22Rv1 (cell line): Measurements from ENCODE around the gene KLHL2.
"Not testable (repeated sequence)": the region's sequence is repeated elsewhere in the genome, so short reads cannot be mapped to it uniquely, and the experiment has no call there.

Source experiments
- H3K27ac ChIP-seq: fragments of 450-650 bp; 2 replicates; pipeline ENCODE4 v1.5.1; 2017
- ZFX ChIP-seq: fragments of 450-650 bp; IDR thresholded peaks from 2 replicates; pipeline ENCODE4 v1.6.1; 2017; ENCODE audit warnings: antibody characterized with exemption, borderline replicate concordance
- TF ChIP-seq, protein P1 (sequence below): fragments of 450-650 bp; IDR thresholded peaks from 2 replicates; pipeline ENCODE4 v1.5.1; 2017; ENCODE audit warnings: mild to moderate bottlenecking

Gene KLHL2

DNA sequence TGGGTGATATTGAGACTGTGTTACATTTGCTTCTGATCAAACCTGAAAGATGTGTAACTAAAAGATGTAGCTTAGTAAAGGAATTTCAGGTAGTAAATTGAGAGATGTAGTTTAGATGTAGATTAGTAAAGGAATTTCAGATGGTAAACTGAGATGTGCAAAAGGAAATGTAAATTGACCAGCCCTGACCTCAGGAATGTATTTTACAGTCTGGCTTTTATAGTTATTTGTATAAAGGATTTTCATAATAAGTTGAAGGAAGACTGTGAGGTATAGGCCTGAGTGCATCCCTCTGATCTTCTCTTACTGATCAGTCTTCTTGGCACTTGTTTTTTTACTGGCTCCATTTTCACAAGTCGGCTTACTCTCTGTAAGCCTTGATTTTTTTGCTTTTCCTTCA lies 3.2 kb downstream of the KLHL2 start:
- TF ChIP-seq, protein P1, sequence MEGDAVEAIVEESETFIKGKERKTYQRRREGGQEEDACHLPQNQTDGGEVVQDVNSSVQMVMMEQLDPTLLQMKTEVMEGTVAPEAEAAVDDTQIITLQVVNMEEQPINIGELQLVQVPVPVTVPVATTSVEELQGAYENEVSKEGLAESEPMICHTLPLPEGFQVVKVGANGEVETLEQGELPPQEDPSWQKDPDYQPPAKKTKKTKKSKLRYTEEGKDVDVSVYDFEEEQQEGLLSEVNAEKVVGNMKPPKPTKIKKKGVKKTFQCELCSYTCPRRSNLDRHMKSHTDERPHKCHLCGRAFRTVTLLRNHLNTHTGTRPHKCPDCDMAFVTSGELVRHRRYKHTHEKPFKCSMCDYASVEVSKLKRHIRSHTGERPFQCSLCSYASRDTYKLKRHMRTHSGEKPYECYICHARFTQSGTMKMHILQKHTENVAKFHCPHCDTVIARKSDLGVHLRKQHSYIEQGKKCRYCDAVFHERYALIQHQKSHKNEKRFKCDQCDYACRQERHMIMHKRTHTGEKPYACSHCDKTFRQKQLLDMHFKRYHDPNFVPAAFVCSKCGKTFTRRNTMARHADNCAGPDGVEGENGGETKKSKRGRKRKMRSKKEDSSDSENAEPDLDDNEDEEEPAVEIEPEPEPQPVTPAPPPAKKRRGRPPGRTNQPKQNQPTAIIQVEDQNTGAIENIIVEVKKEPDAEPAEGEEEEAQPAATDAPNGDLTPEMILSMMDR: no peak
- no peak for TF ChIP-seq ZFX
- H3K27ac ChIP-seq: peak overlapping the region; percentile 48

DNA sequence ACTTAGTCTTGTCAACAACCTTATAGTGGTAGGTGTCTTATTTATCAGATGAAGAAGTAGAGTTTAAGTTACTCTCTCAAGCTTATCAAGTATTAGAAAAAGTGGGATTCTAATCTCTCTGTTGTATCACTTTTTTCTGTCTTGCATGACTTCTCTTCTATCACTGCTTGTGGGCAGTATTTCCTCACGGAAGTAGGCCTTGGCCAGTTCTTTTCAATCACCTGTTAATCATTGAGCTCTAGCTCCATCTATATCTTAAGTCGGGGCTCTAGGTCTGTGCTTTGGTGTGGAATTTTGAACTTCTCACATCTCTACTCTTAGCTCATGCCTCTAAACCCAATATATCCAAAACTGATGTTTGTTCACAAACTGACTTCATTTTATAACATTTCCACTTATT lies 5.3 kb downstream of the KLHL2 start:
- H3K27ac ChIP-seq: not testable (repeated sequence)

DNA sequence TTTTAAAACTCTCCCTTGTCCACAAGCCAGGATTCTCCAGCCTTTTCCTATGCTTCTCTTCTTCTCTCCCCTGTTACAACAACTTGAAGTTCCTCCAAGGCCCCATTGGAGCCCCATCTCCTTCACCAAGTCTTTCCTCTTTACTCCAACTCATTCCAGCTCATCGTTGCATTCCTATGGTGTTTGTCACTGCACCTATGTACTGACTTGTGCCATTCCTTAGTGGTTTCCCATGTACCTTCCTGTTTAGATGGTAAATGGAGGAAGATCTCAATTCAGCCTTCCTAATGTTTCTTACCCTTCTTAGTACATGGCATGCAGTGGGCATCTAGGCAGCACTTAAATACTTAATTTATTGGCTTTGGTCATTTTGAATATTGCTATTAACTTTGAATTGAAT lies 6.0 kb downstream of the KLHL2 start:
- not testable (repeated sequence) for H3K27ac ChIP-seq

DNA sequence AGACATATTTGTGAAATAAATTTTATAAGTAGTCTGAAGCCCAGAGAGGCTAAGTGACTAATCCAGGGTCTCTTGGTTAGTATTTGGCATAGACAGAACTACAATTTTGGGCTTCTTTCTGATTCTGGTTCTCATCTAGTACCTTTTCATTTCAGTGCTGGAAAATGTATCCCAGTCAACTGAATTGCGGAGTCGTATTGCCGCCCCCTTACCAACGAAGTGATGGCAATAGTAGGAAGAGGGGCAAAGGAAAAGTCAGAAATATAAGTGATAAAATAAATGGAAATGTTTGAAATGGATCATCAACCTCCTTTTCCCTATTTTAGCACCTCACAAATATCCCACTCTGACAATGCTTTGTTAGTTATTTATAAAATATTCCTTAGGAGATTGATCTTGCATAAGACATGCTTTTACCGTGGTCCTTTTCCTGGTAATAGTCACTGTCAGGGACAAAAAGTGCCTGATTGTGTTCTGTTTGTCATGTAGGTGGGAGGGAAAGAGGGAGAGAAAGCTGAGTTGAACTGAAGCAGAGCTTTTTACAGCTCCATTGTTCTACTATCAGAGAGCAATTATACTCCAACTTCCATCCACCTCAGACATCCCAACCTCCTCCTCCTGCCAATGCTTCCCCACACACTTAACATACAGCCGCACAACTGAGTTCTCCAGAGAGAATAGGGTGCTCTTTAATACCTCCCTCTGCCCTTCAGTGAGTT lies 6.8 kb downstream of the KLHL2 start:
- not testable (repeated sequence) for H3K27ac ChIP-seq

DNA sequence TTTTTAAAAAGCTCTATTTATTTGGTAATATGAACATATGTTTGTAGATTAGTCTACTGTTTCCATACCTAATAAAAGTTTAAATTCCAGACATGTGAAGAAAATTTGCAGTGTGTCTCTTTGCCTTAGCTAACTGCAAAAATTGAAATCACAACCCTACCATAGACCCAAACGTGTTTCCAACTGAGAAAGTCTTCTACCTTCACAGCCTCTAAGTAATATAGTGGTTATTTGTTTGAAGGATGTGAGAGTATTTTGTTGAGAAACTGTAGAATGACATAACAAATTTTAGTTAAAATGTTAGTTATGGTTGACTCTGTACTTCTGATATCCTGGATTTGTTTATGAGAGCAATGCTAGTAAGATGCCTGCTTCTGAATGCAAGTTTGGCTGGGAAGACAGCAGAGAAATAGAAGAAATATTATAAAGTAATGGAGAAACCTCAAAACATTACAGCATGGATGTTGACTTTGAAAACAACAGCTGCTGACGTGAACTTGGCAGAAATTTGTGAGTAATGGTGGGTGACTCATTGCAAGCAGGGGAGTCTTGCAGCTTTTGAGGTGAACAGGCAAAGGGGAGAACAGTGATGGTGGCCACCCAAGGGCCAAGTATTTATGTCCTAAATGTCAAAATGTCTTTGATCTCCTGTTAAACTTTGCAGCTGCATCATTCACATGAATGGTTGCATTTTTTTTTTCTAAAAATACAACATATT lies 7.8 kb downstream of the KLHL2 start:
- not testable (repeated sequence) for H3K27ac ChIP-seq

DNA sequence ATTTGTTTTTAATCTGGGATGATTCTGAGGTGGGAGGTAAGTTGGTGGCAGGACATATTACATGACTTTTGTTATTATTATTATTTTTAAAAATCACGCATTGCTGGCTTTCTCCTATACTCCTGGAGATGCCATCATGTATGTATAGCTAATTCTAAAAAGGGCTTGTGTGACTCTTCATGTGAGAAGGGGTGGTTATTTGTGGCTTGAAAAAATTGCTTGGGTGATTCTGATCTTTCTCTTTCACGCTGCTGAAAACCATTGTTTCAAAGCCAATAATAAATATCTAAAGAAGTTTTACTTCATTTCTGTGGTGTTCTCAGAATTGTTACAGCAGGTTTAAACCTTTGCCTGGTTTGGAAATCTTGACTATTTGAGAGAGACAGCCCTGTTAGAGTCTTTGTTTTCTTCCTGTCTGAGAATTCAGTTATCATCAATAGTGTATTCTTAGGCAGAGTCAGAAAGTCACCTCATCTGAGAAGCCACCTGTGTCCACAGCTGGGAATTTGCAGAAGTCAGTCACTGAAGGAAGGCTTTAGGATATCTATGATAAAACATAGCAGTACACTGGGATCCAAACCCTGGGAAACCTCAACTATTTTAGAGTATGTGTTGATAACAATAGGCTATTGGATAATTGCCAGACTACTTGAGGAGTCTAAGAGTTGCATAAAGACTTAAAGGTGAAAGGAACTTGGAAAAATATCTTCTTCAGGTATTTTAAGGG lies 8.6 kb downstream of the KLHL2 start:
- H3K27ac ChIP-seq: not testable (repeated sequence)

DNA sequence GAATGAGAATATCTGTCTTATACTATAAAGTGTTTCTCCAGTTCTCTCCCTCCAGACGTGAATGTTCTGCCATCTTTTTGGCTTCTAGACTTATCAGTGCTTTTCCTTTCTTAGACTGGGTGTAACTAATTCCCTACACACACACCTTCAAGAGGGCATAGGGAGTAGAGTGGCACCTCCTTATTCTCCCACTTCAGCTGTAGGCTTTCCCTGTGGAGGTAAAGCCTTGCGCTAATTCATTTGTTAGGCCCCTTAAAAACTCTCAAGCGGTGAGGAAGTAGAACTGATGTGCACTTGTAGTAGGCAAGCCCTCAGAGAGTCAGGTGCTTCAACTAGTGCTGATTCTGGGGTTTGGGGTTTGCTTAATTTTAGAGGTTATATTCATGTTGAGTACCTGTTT lies 10.0 kb downstream of the KLHL2 start:
- no peak overlapping the region for H3K27ac ChIP-seq
- TF ChIP-seq ZFX: no peak
- TF ChIP-seq, protein P1: no peak

DNA sequence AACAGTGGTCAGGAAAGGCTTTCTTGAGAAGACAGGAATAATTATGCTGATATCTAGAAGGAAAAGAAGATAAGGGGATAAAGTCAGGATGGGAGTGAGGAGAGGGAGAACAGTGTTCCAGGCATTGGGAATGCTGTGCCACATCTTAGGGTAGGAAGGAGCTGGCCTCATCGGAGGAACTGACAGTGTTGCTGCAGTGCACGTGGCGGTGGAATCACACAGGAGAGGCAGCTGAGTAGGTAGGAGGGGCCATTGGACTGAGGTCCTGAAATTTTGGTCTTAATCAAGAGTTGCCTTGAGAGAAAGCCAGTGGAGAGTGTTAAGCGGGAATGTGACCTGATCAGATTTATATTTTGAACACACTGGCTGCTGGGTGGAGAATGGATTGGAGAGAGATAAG lies 13.9 kb downstream of the KLHL2 start:
- not testable (repeated sequence) for H3K27ac ChIP-seq

DNA sequence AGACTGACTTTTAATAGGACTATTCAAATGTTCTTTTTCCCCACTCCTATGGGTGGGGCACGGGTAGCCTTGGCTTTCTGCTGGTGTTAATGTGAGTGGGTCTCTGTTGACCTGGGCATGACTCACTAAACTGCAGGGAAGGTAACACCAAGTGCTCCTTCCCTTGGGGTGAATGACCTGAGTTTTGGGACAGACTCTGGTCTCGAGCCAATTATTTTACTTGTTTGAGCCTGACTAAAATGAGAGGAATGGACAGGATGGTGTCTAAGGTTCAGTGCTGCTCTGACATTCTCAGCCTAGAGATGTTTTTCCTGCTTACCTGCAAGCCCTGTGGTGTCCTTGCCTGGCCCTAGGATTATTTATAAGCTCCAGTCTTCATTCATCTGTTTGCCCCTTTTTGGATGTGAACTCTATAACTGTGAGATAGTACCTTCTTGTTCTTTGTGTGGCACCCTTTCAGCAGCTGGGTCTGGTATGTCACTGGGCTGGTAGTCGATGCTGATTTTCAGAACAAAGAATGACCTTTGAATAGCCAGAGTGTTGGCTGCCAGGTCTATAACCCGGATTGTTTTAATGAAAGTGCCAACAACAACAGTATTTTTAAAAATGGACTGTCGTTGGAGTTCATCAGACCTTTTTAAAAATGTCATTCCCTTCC lies 14.8 kb downstream of the KLHL2 start:
- H3K27ac ChIP-seq: not testable (repeated sequence)

DNA sequence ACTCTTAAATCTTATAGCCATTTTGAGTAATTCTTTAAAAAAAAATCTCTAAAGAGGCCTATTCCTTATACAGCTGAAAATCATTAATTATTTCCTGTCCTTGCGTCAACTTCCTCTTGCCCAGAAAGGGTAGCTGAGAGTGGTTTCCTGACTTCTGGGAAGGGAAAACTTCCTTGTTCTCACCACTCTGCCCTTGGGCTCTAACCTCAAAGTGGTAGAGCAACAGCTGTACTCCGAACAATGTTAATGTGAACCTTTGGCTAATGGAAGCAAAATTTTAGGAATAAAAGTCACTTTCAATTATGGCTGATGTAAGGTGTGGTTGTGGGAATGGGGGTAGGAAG lies 15.3 kb downstream of the KLHL2 start:
- H3K27ac ChIP-seq: no peak overlapping the region
- TF ChIP-seq, protein P1: no peak
- no peak for TF ChIP-seq ZFX

DNA sequence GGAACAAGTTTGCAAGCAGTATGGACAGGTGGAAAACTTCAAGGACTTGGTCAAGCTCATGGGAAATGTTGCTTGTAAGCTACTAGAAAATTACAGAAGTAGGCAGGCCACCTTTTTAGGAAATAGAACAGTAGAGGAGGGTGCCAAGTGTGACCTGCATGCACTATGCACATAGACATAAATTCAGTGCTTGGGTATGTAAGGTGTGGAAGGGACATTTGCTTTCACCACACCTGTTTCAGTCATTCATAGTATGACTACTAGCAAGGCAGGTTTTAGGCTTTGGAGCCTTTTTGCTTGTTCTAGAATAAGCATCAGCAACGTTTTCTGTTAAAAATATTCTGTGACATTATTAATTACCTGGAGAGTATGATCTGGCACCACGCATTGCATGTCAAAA lies 20.0 kb downstream of the KLHL2 start:
- not testable (repeated sequence) for H3K27ac ChIP-seq

DNA sequence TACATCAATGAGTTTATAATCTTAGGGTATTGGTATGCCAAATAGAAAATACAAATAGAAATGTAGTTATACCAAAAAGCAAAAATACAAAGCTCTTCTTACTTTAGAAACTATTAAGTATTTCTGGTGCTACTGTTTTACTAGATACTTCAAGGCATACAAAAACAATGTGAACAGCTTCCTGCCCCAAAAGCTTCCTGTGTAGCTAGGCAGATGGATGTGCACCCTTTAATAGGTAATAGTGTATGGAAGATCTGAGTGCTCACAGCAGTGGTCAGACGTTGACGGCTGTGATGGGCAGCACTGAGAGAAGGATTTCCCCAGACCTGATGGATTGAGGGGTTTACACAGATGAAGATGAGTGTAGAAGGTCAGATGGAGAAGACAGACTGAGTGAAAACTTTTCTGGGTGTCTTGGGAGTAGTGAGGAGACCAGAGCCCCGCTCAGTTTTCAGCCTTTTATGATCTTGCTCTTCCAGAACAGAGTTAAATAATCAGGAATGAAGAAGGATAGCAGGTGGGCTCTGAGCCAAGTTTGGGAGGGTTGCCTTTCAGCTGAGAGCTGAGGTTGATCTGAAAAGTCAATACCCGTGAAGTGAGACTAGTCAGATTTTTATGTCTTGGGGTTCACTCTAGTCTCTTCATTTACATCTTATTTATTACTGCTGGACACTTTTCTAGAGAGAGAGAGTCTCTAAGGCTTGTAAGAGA lies 22.3 kb downstream of the KLHL2 start:
- H3K27ac ChIP-seq: not testable (repeated sequence)

DNA sequence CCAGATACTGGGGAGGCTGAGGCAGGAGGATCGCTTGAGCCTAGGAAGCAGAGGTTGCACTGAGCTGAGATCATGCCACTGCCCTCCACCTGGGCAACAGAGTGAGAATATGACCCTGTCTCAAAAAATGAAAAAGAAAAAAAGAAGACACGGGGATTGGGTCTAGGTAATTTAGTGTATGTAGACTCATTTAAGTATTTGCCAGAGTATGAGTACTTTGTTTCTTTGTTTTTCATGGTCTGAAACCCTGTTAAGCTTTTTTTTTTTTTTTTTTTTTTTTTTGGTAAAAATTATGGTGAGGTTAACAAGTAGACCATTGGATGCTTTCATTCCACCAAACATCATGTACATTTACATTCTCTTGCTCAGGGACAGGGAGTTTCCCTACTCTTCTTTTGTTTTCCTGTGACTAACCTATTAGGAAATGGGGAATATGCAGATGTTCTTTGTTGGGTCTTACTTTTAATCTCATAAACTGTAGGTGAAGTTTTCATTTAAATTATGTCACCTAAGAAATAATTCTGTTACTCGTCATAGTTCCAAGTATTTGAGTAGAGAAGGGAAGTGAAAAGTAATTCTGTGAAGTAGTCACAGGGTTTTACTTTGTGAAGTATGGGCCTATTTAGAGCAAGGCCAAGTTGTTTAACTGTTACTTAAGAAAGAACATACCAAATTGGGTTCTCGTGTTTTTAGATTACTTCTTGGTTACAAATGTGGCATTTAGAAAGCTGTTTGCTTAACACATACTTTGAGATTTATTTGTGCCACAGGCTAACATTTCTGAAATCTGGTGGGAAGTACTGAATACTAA lies 25.5 kb downstream of the KLHL2 start:
- H3K27ac ChIP-seq: not testable (repeated sequence)
